ENCODE data around the gene MCTP2. TPM values are rescaled to one million over a fixed set of nuclear protein-coding genes. Genes with fewer than 3 reads are reported as not detected.

Gene MCTP2
- total and polyA plus RNA-seq, 10 donors = 5.6 to 205 (median 107) TPM

GRCh38 chr15:94203306-94203705 lies 28.1 kb upstream of the MCTP2 start:
- TF ChIP-seq POLR2AphosphoS5 (IDR thresholded peaks at IDR 0.05) (no peak), POLR2A (IDR thresholded peaks at IDR 0.05) (no peak)
- intact Hi-C loops (cut with DNase I; ENCODE audit: low total_unique reads) = no loop called here
- no peaks in the 10 kb centered on the region for H3K36me3 ChIP-seq
- DNase-seq = no peak
- H3K27me3 ChIP-seq (replicated peaks in 1 of 7) = peaks cover 0 to 4% (median 0%) of the 10 kb centered on the region in 7 donors
- no peak overlapping the region for H3K27ac ChIP-seq
- 37 to 62% (median 49%) methylated on average over 3 of the region's 3 CpGs for WGBS, 5 donors
- no peak overlapping the region for H3K4me3 ChIP-seq
- peaks cover 0 to 24% (median 4%) of the 10 kb centered on the region in 6 donors for H3K4me1 ChIP-seq
- H3K9me3 ChIP-seq = no peaks in the 10 kb centered on the region

- intact Hi-C loops (cut with DNase I; ENCODE audit: low total_unique reads) = no loop called here
- peaks cover 0 to 4% (median 0%) of the 10 kb centered on the region in 7 donors for H3K27me3 ChIP-seq (replicated peaks in 1 of 7)
- WGBS, 5 donors = 40 to 72% (median 60%) methylated on average over 7 of the region's 7 CpGs
- no peak for DNase-seq
- no peaks in the 10 kb centered on the region for H3K36me3 ChIP-seq
- TF ChIP-seq POLR2AphosphoS5 (IDR thresholded peaks at IDR 0.05) = no peak
- TF ChIP-seq POLR2A (IDR thresholded peaks at IDR 0.05) = no peak
- TF ChIP-seq CTCF (IDR thresholded peaks at IDR 0.05 in 8 of 11, conservative IDR thresholded peaks at IDR 0.05 in 3 of 11) = no peak
- H3K4me3 ChIP-seq = no peak overlapping the region
- H3K9me3 ChIP-seq = no peaks in the 10 kb centered on the region
- H3K4me1 ChIP-seq = peaks cover 0 to 24% (median 4%) of the 10 kb centered on the region in 6 donors
- H3K27ac ChIP-seq = peak overlapping the region in 2 of 8 donors; percentile 81 to 83
Observed at GRCh38 chr15:94205366-94205765, 26.0 kb upstream of the MCTP2 start.

GRCh38 chr15:94206463-94207167 lies 24.7 kb upstream of the MCTP2 start:
- H3K4me3 ChIP-seq = peak overlapping the region in 1 of 8 donors; percentile 32
- H3K36me3 ChIP-seq = no peaks in the 10 kb centered on the region
- TF ChIP-seq CTCF (IDR thresholded peaks at IDR 0.05 in 8 of 11, conservative IDR thresholded peaks at IDR 0.05 in 3 of 11) (no peak), POLR2AphosphoS5 (IDR thresholded peaks at IDR 0.05) (peak in 1 of 3 donors; percentile 65), POLR2A (IDR thresholded peaks at IDR 0.05) (no peak)
- H3K9me3 ChIP-seq = no peaks in the 10 kb centered on the region
- H3K27me3 ChIP-seq (replicated peaks in 1 of 7) = peaks cover 0 to 4% (median 0%) of the 10 kb centered on the region in 7 donors
- peak overlapping the region in 6 of 8 donors; percentile 12 to 83 (median 73) for H3K27ac ChIP-seq
- 24 to 46% (median 30%) methylated on average over 11 of the region's 11 CpGs for WGBS, 5 donors
- no peak for DNase-seq
- H3K4me1 ChIP-seq = peaks cover 0 to 24% (median 4%) of the 10 kb centered on the region in 6 donors
- intact Hi-C loops (cut with DNase I; ENCODE audit: low total_unique reads) = no loop called here

GRCh38 chr15:94212291-94212690 lies 19.1 kb upstream of the MCTP2 start:
- intact Hi-C loops (cut with DNase I; ENCODE audit: low total_unique reads) = no loop called here
- DNase-seq = no peak
- H3K27me3 ChIP-seq (replicated peaks in 1 of 7) = peaks cover 0 to 6% (median 0%) of the 10 kb centered on the region in 7 donors
- no peak overlapping the region for H3K27ac ChIP-seq
- peaks cover 0 to 3% (median 0%) of the 10 kb centered on the region in 6 donors for H3K4me1 ChIP-seq
- H3K9me3 ChIP-seq = no peaks in the 10 kb centered on the region
- WGBS, 5 donors = 54 to 59% (median 56%) methylated on average over 5 of the region's 5 CpGs
- H3K4me3 ChIP-seq = no peak overlapping the region
- H3K36me3 ChIP-seq = no peaks in the 10 kb centered on the region
- TF ChIP-seq CTCF (IDR thresholded peaks at IDR 0.05 in 8 of 11, conservative IDR thresholded peaks at IDR 0.05 in 3 of 11) (no peak), POLR2A (IDR thresholded peaks at IDR 0.05) (no peak), POLR2AphosphoS5 (IDR thresholded peaks at IDR 0.05) (no peak)

Data from spleen (tissue), 11 donors.